Naive thymus-derived CD4-positive, alpha-beta T cell (primary cell): Measurements from ENCODE around the gene AIF1L. TPM values are rescaled to one million over a fixed set of nuclear protein-coding genes. Genes with fewer than 3 reads are reported as not detected.

Source experiments
- ATAC-seq: fragments of 150-1000 bp; cut with Tn5 transposase; 2 replicates; pipeline ENCODE4 v1.10.0; 2021; ENCODE audit warnings: mild to moderate bottlenecking, moderate library complexity
- CTCF ChIA-PET: fragments of 350-600 bp; sonication (Branson Sonifier 250); formaldehyde crosslinking; loops from one replicate; lab custom pipeline; 2021; ENCODE audit warnings: antibody characterized with exemption; lab: Charles Lee
- POLR2A ChIA-PET: fragments of 350-600 bp; sonication (Branson Sonifier 250); formaldehyde crosslinking; loops from one replicate; lab custom pipeline; 2021; ENCODE audit warnings: antibody characterized with exemption, inconsistent platforms; lab: Charles Lee
- DNase-seq, 9 donors: peaks; one replicate each; pipeline versions ENCODE4 v3.0.0 to v3.0.0-alpha.2; 2020 to 2022; ENCODE audit warnings: mixed read lengths in 1 of 9
- H3K27ac ChIP-seq: one replicate; pipeline ENCODE4 v1.7.0; 2013; ENCODE audit warnings: mild to moderate bottlenecking, low read depth, low read length, moderate library complexity
- H3K27me3 ChIP-seq, 2 donors: one replicate each; pipeline ENCODE4 v1.7.0; 2013; ENCODE audit warnings: low read length in 2 of 2, mild to moderate bottlenecking in 2 of 2, moderate library complexity in 2 of 2; ENCODE audit not compliant: control insufficient read depth in 2 of 2, insufficient read depth in 2 of 2
- H3K36me3 ChIP-seq, 3 experiments: 1 replicate in 2 of 3; 2 replicates in 1 of 3; pipeline ENCODE4 v1.7.0; 2013; ENCODE audit warnings: low read length in 3 of 3, mild to moderate bottlenecking in 3 of 3, moderate library complexity in 1 of 3; ENCODE audit not compliant: insufficient read depth in 3 of 3, control insufficient read depth in 2 of 3
- H3K4me1 ChIP-seq, 2 donors: one replicate each; pipeline ENCODE4 v1.7.0; 2013; ENCODE audit warnings: low read length in 2 of 2, mild to moderate bottlenecking in 2 of 2, moderate library complexity in 1 of 2; ENCODE audit not compliant: control insufficient read depth in 2 of 2, insufficient read depth in 2 of 2
- H3K4me3 ChIP-seq: 2 replicates; pipeline ENCODE4 v1.7.0; 2013; ENCODE audit warnings: mild to moderate bottlenecking, low read length
- H3K9me3 ChIP-seq, 3 experiments: 1 replicate in 2 of 3; 2 replicates in 1 of 3; pipeline ENCODE4 v1.7.0; 2013; ENCODE audit warnings: low read length in 3 of 3; ENCODE audit not compliant: control insufficient read depth in 2 of 3
- H3K27ac Mint-ChIP-seq, 9 donors: one replicate each; pipeline ENCODE4 v1.8.0; 2020 to 2022; ENCODE audit warnings: mixed read lengths in 9 of 9, mild to moderate bottlenecking in 8 of 9, moderate library complexity in 5 of 9, inconsistent platforms in 2 of 9
- H3K27me3 Mint-ChIP-seq, 5 donors: one replicate each; pipeline ENCODE4 v1.8.0; 2021 to 2022; ENCODE audit warnings: mixed read lengths in 5 of 5, mild to moderate bottlenecking in 1 of 5
- H3K36me3 Mint-ChIP-seq, 5 donors: one replicate each; pipeline ENCODE4 v1.8.0; 2020 to 2022; ENCODE audit warnings: mixed read lengths in 5 of 5, mild to moderate bottlenecking in 3 of 5, inconsistent platforms in 1 of 5
- H3K4me1 Mint-ChIP-seq, 7 donors: one replicate each; pipeline ENCODE4 v1.8.0; 2020 to 2022; ENCODE audit warnings: mixed read lengths in 7 of 7, mild to moderate bottlenecking in 3 of 7, inconsistent platforms in 1 of 7
- H3K4me3 Mint-ChIP-seq, 10 donors: one replicate each; pipeline ENCODE4 v1.8.0; 2020 to 2022; ENCODE audit warnings: mild to moderate bottlenecking in 10 of 10, mixed read lengths in 10 of 10, moderate library complexity in 6 of 10, inconsistent platforms in 2 of 10
- H3K9me3 Mint-ChIP-seq, 11 donors: one replicate each; pipeline ENCODE4 v1.8.0; 2020 to 2022; ENCODE audit warnings: mixed read lengths in 11 of 11, mild to moderate bottlenecking in 4 of 11, inconsistent platforms in 1 of 11, moderate library complexity in 1 of 11
- intact Hi-C, 2 donors: fragments of 100-400 bp; cut with micrococcal nuclease; formaldehyde crosslinking; loops; one replicate each; pipeline ENCODE4 v1.15.1; 2023
- polyA plus RNA-seq, 2 donors: library from polyadenylated mRNA; unstranded; fragments of 300-500 nt; fragmentation: Illumina TruSeq; gene quantifications; one replicate each; pipeline ENCODE4 v1.2.3, GENCODE V29; 2021
- total RNA-seq, 6 experiments: library from RNA in 5 of 6; stranded (reverse) in 5 of 6; gene quantifications; 1 replicate in 5 of 6; 2 replicates in 1 of 6; pipeline ENCODE4 v1.2.3 and lab custom pipeline; 2021 to 2026

Gene AIF1L
- total and polyA plus RNA-seq, 7 experiments from 2014 or later, result 0.10 to 0.44 (median 0.22) TPM; not detected in 1

- CTCF ChIA-PET, result no interaction called here
These were observed 7.8 kb downstream of the AIF1L start for GRCh38 chr9:131104016-131104740.

GRCh38 chr9:131105952-131106351, 9.6 kb downstream of the AIF1L start:
- Mint-ChIP-seq H3K4me1 (no peaks in the 10 kb centered on the region), H3K27me3 (no peaks in the 10 kb centered on the region), H3K36me3 (no peaks in the 10 kb centered on the region), H3K4me3 (no peak overlapping the region), H3K9me3 (no peaks in the 10 kb centered on the region), H3K27ac (no peak overlapping the region)
- no peak for DNase-seq
- H3K4me1 ChIP-seq, result no peaks in the 10 kb centered on the region
- intact Hi-C loops, result no loop called here
- ATAC-seq, result no peak
- H3K4me3 ChIP-seq, result no peak overlapping the region
- H3K36me3 ChIP-seq, result no peaks in the 10 kb centered on the region
- ChIA-PET POLR2A (no interaction called here), CTCF (no interaction called here)
- no peak overlapping the region for H3K27ac ChIP-seq
- H3K27me3 ChIP-seq, result no peaks in the 10 kb centered on the region
- no peaks in the 10 kb centered on the region for H3K9me3 ChIP-seq

More at GRCh38 chr9:131104016-131104740, 7.8 kb downstream of the AIF1L start:
- DNase-seq (no peak), ATAC-seq (no peak)
- Mint-ChIP-seq H3K9me3 (no peaks in the 10 kb centered on the region), H3K36me3 (no peaks in the 10 kb centered on the region), H3K4me3 (no peak overlapping the region), H3K27me3 (no peaks in the 10 kb centered on the region), H3K27ac (no peak overlapping the region), H3K4me1 (no peaks in the 10 kb centered on the region)
- H3K36me3 ChIP-seq, result no peaks in the 10 kb centered on the region
- no peaks in the 10 kb centered on the region for H3K27me3 ChIP-seq
- no peaks in the 10 kb centered on the region for H3K9me3 ChIP-seq
- intact Hi-C loops, result no loop called here
- no peak overlapping the region for H3K27ac ChIP-seq
- H3K4me1 ChIP-seq, result no peaks in the 10 kb centered on the region
- no peak overlapping the region for H3K4me3 ChIP-seq
- POLR2A ChIA-PET, result interaction anchor here (0.6 kb wide), 1 partner anchor 1284 kb away, joined by 3 read pairs; no protein-coding TSS in a partner anchor

GRCh38 chr9:131107760-131108159, 11.4 kb downstream of the AIF1L start:
- intact Hi-C loops, result no loop called here
- no peak overlapping the region for H3K27ac Mint-ChIP-seq
- H3K27ac ChIP-seq, result no peak overlapping the region
- H3K36me3 Mint-ChIP-seq, result no peaks in the 10 kb centered on the region
- no peaks in the 10 kb centered on the region for H3K36me3 ChIP-seq
- no peak overlapping the region for H3K4me3 ChIP-seq
- ChIA-PET POLR2A (interaction anchor here (0.6 kb wide), 1 partner anchor 16 kb away, joined by 3 read pairs; no protein-coding TSS in a partner anchor), CTCF (no interaction called here)
- H3K27me3 ChIP-seq, result no peaks in the 10 kb centered on the region
- ATAC-seq, result no peak
- H3K9me3 ChIP-seq, result no peaks in the 10 kb centered on the region
- no peaks in the 10 kb centered on the region for H3K4me1 ChIP-seq
- no peaks in the 10 kb centered on the region for H3K4me1 Mint-ChIP-seq
- no peaks in the 10 kb centered on the region for H3K27me3 Mint-ChIP-seq
- no peaks in the 10 kb centered on the region for H3K9me3 Mint-ChIP-seq
- no peak overlapping the region for H3K4me3 Mint-ChIP-seq
- DNase-seq, result no peak

- H3K4me1 ChIP-seq, result no peaks in the 10 kb centered on the region
- peaks cover 0 to 2% (median 0%) of the 10 kb centered on the region in 7 donors for H3K4me1 Mint-ChIP-seq
- H3K36me3 ChIP-seq, result no peaks in the 10 kb centered on the region
- H3K27ac Mint-ChIP-seq, result no peak overlapping the region
- H3K27me3 ChIP-seq, result no peaks in the 10 kb centered on the region
- H3K27me3 Mint-ChIP-seq, result peaks cover 0 to 3% (median 0%) of the 10 kb centered on the region in 5 donors
- H3K27ac ChIP-seq, result no peak overlapping the region
- H3K9me3 Mint-ChIP-seq, result no peaks in the 10 kb centered on the region
- intact Hi-C loops, result no loop called here
- ATAC-seq (no peak), DNase-seq (no peak)
- H3K4me3 Mint-ChIP-seq, result no peak overlapping the region
- no peaks in the 10 kb centered on the region for H3K9me3 ChIP-seq
- ChIA-PET POLR2A (no interaction called here), CTCF (interaction anchor here (0.6 kb wide), 1 partner anchor 47 kb away, joined by 4 read pairs; no protein-coding TSS in a partner anchor)
- H3K4me3 ChIP-seq, result no peak overlapping the region
- no peaks in the 10 kb centered on the region for H3K36me3 Mint-ChIP-seq
These were observed 15.0 kb downstream of the AIF1L start for GRCh38 chr9:131111186-131111853.

GRCh38 chr9:131111854-131112311, 15.6 kb downstream of the AIF1L start:
- H3K27ac ChIP-seq, result no peak overlapping the region
- Mint-ChIP-seq H3K27ac (no peak overlapping the region), H3K4me1 (peaks cover 0 to 2% (median 0%) of the 10 kb centered on the region in 7 donors), H3K9me3 (no peaks in the 10 kb centered on the region), H3K27me3 (peaks cover 0 to 3% (median 0%) of the 10 kb centered on the region in 5 donors), H3K4me3 (no peak overlapping the region), H3K36me3 (no peaks in the 10 kb centered on the region)
- POLR2A ChIA-PET, result no interaction called here
- intact Hi-C loops, result no loop called here
- no peaks in the 10 kb centered on the region for H3K36me3 ChIP-seq
- H3K4me1 ChIP-seq, result no peaks in the 10 kb centered on the region
- H3K9me3 ChIP-seq, result no peaks in the 10 kb centered on the region
- CTCF ChIA-PET, result no interaction called here
- DNase-seq (no peak), ATAC-seq (no peak)
- H3K4me3 ChIP-seq, result no peak overlapping the region
- no peaks in the 10 kb centered on the region for H3K27me3 ChIP-seq

- intact Hi-C loops, result no loop called here
- Mint-ChIP-seq H3K9me3 (no peaks in the 10 kb centered on the region), H3K36me3 (no peaks in the 10 kb centered on the region), H3K4me3 (no peak overlapping the region), H3K27me3 (peaks cover 0 to 3% (median 0%) of the 10 kb centered on the region in 5 donors), H3K4me1 (peaks cover 0 to 2% (median 0%) of the 10 kb centered on the region in 7 donors), H3K27ac (no peak overlapping the region)
- Histone ChIP-seq H3K4me1 (no peaks in the 10 kb centered on the region), H3K27ac (no peak overlapping the region), H3K4me3 (no peak overlapping the region), H3K27me3 (no peaks in the 10 kb centered on the region), H3K9me3 (no peaks in the 10 kb centered on the region), H3K36me3 (no peaks in the 10 kb centered on the region)
- DNase-seq (no peak), ATAC-seq (no peak)
- ChIA-PET POLR2A (no interaction called here), CTCF (no interaction called here)
These were observed 16.2 kb downstream of the AIF1L start for GRCh38 chr9:131112374-131113154.
